Sigmoid colon (tissue), 7 donors: ENCODE data around the gene GLRX. TPM values are rescaled to one million over a fixed set of nuclear protein-coding genes. Genes with fewer than 3 reads are reported as not detected.

ENCODE experiments used
- DNase-seq: peaks from one replicate; pipeline ENCODE4 v3.0.0-alpha.2; 2019
- H3K27ac ChIP-seq, 4 donors: fragments of 200-600 bp; sonication (generic); one replicate each; pipeline ENCODE4 v1.5.1; 2016 to 2019; ENCODE audit warnings: mild to moderate bottlenecking in 1 of 4
- H3K27me3 ChIP-seq, 3 donors: fragments of 200-600 bp; sonication (generic); one replicate each; pipeline ENCODE4 v1.5.1; 2019; ENCODE audit warnings: mild to moderate bottlenecking in 1 of 3
- H3K36me3 ChIP-seq, 4 donors: fragments of 200-600 bp; sonication (generic); one replicate each; pipeline ENCODE4 v1.5.1; 2016 to 2019
- H3K4me1 ChIP-seq, 4 donors: fragments of 200-600 bp; sonication (generic); one replicate each; pipeline ENCODE4 v1.5.1; 2017 to 2019
- H3K4me3 ChIP-seq, 4 donors: fragments of 200-600 bp; sonication (generic); one replicate each; pipeline ENCODE4 v1.5.1; 2017 to 2019; ENCODE audit warnings: mild to moderate bottlenecking in 2 of 4, moderate library complexity in 1 of 4
- H3K9me3 ChIP-seq, 4 donors: fragments of 200-600 bp in 3 of 4; sonication (generic) in 3 of 4; one replicate each; pipeline versions ENCODE4 v1.5.1 to v1.6.1; 2013 to 2019
- CTCF ChIP-seq, 4 experiments: fragments of 450-650 bp in 3 of 4; fragments of 200-600 bp in 1 of 4; IDR thresholded peaks; one replicate each; pipeline ENCODE4 v1.5.1; 2016 to 2019; ENCODE audit warnings: antibody characterized with exemption in 4 of 4, mild to moderate bottlenecking in 3 of 4, moderate library complexity in 2 of 4
- EP300 ChIP-seq, 4 donors: sonication (generic); formaldehyde crosslinking; IDR thresholded peaks; one replicate each; pipeline ENCODE4 v1.6.1; 2017; ENCODE audit warnings: antibody characterized with exemption in 4 of 4
- POLR2A ChIP-seq, 2 donors: fragments of 450-650 bp; IDR thresholded peaks; one replicate each; pipeline ENCODE4 v1.6.1; 2016; ENCODE audit warnings: antibody characterized with exemption in 2 of 2, mild to moderate bottlenecking in 2 of 2, moderate library complexity in 2 of 2
- POLR2AphosphoS5 ChIP-seq, 4 donors: sonication (generic); formaldehyde crosslinking; IDR thresholded peaks; one replicate each; pipeline ENCODE4 v1.6.1; 2017; ENCODE audit warnings: antibody characterized with exemption in 4 of 4
- WGBS, 2 donors: extraction: QIAGEN DNeasy Blood & Tissue Kit; methylation state at CpG; one replicate each; pipeline ENCODE4 v1.1.7; 2013; 5-methylcytosine and 5-hydroxymethylcytosine counted together
- intact Hi-C: fragments of 100-400 bp; cut with DNase I; formaldehyde crosslinking; loops from one replicate; pipeline ENCODE4 v1.15.1; 2023
- polyA plus RNA-seq, 3 donors: library from polyadenylated mRNA; stranded (reverse); fragments of 200-250 nt; gene quantifications; one replicate each; pipeline ENCODE4 v1.2.3, GENCODE V29; 2013
- total RNA-seq, 4 donors: library from RNA; depleted of rRNA; stranded (reverse); fragments of >200 nt; gene quantifications; one replicate each; pipeline ENCODE4 v1.1.0, GENCODE V29; 2016
- donor health status: healthy with polysubstance abuse.
- donor health status: Bipolar disorder and iron deficiency.
- donor health status: healthy.

GLRX gene
- total and polyA plus RNA-seq, 7 donors = 30.2 to 409 (median 43.2) TPM

DNA sequence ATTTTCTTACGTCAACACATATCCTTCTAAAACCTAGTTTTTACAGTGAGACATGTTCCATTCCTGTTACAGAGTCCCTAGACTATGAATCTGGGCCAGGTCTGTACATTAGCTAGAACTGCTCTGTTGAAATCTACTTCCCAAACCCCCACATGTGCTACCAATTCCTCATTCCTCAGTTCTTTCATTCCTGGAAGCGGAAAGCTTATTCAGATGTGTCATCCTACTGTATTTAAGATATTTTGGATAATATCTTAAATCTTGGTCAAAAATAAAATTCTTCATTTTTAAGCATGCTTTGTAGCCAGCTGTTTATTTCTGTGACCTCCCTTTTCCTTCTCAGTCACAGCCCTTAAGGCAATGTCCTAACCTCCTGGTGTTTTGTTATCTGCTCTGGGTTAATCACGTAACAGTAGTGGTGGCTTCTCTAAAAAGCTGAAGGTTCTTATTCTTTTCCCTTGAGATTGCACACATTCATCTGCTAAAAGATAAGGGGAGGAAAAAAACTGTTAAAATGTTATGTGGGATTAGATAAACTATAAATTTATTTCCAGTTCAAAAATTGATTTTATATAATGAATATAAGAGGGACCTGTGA lies 35.6 kb downstream of the GLRX start:
- H3K27me3 ChIP-seq = no peaks in the 10 kb centered on the region
- peaks cover 0 to 75% (median 6%) of the 10 kb centered on the region in 4 donors for H3K36me3 ChIP-seq
- no peaks in the 10 kb centered on the region for H3K9me3 ChIP-seq
- TF ChIP-seq CTCF (IDR thresholded peaks at IDR 0.05) (no peak), POLR2A (IDR thresholded peaks at IDR 0.05) (no peak), EP300 (IDR thresholded peaks at IDR 0.05) (no peak), POLR2AphosphoS5 (IDR thresholded peaks at IDR 0.05) (no peak)
- 96 to 97% methylated on average over 3 of the region's 3 CpGs for WGBS, 2 donors
- no peaks in the 10 kb centered on the region for H3K4me1 ChIP-seq
- H3K27ac ChIP-seq = no peak overlapping the region
- intact Hi-C loops = no loop called here
- DNase-seq = no peak
- no peak overlapping the region for H3K4me3 ChIP-seq

DNA sequence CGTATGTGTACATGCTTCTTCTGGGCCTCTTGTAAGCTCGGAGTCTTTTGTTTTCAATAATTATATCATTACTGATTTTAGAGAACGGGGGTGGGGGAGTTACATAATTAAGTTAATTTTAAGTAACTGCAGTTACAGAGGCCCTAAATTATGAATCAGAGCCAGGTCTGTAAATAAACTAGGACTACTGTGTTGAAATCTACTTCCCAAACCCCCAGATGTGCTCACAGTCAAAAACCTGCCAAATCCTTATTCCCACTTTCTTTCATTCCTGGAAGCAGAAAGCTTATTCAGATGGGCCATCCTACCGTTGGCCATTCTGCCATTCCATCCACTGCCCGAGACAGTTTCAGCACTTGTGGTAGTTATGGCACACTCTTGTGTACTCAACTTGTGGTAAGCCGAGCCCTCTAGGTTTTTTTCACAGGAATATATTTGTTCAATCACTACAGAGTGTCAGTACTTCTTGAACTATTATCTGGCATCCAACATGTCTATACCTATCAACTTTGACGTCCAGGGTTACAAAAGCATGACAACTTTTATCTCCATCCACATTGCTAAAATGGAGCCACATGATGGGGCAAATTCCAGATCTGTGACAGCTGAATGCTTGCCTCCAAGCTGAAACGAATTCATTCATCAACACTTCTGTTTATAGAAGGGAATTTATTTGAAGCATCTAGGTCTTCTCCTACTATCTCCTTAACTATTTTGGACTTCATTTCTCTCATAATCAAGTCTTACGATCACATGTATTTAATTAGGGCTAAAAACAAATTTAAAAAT lies 37.8 kb downstream of the GLRX start:
- Histone ChIP-seq H3K9me3 (no peaks in the 10 kb centered on the region), H3K4me1 (peaks cover 0 to 9% (median 7%) of the 10 kb centered on the region in 4 donors), H3K27ac (no peak overlapping the region), H3K36me3 (peaks cover 0 to 61% (median 6%) of the 10 kb centered on the region in 4 donors), H3K27me3 (no peaks in the 10 kb centered on the region), H3K4me3 (no peak overlapping the region)
- TF ChIP-seq EP300 (IDR thresholded peaks at IDR 0.05) (no peak), POLR2A (IDR thresholded peaks at IDR 0.05) (no peak), POLR2AphosphoS5 (IDR thresholded peaks at IDR 0.05) (no peak), CTCF (IDR thresholded peaks at IDR 0.05) (no peak)
- intact Hi-C loops = loop anchor here (5.0 kb wide), 2 partner anchors 117 to 553 kb away; no protein-coding TSS in a partner anchor
- DNase-seq = no peak
- 92 to 94% methylated on average over 9 of the region's 9 CpGs for WGBS, 2 donors

GRCh38 chr5:95783661-95784060 lies 38.9 kb downstream of the GLRX start:
- no peak overlapping the region for H3K27ac ChIP-seq
- H3K4me3 ChIP-seq = no peak overlapping the region
- TF ChIP-seq EP300 (IDR thresholded peaks at IDR 0.05) (no peak), POLR2A (IDR thresholded peaks at IDR 0.05) (no peak), CTCF (IDR thresholded peaks at IDR 0.05) (no peak), POLR2AphosphoS5 (IDR thresholded peaks at IDR 0.05) (no peak)
- H3K9me3 ChIP-seq = no peaks in the 10 kb centered on the region
- H3K36me3 ChIP-seq = peaks cover 0 to 51% (median 6%) of the 10 kb centered on the region in 4 donors
- WGBS, 2 donors = 97% methylated on average over 3 of the region's 3 CpGs
- DNase-seq = no peak
- intact Hi-C loops = loop anchor here (5.0 kb wide), 2 partner anchors 116 to 554 kb away; no protein-coding TSS in a partner anchor
- peaks cover 0 to 14% (median 7%) of the 10 kb centered on the region in 4 donors for H3K4me1 ChIP-seq
- H3K27me3 ChIP-seq = no peaks in the 10 kb centered on the region

GRCh38 chr5:95782181-95782580 lies 40.3 kb downstream of the GLRX start:
- Histone ChIP-seq H3K4me1 (peaks cover 0 to 14% (median 7%) of the 10 kb centered on the region in 4 donors), H3K27ac (no peak overlapping the region), H3K4me3 (no peak overlapping the region), H3K36me3 (peaks cover 0 to 36% (median 3%) of the 10 kb centered on the region in 4 donors), H3K9me3 (no peaks in the 10 kb centered on the region), H3K27me3 (no peaks in the 10 kb centered on the region)
- DNase-seq = no peak
- no peak for TF ChIP-seq POLR2AphosphoS5 (IDR thresholded peaks at IDR 0.05)
- no peak for TF ChIP-seq POLR2A (IDR thresholded peaks at IDR 0.05)
- no peak for TF ChIP-seq EP300 (IDR thresholded peaks at IDR 0.05)
- TF ChIP-seq CTCF (IDR thresholded peaks at IDR 0.05) = no peak
- intact Hi-C loops = loop anchor here (5.0 kb wide), 2 partner anchors 115 to 555 kb away; no protein-coding TSS in a partner anchor
- WGBS, 2 donors = 95 to 96% methylated on average over 4 of the region's 4 CpGs
